Measurements from ENCODE around the gene POU3F1.

The POU3F1 gene

GRCh38 chr1:38046333-38046883 is at the start of gene POU3F1:
TSS of gene POU3F1 (minus strand) at chr1:38046793. CDS start at chr1:38046743, 50 bp downstream.
- no peak for DNase-seq

GRCh38 chr1:38095454-38095931 is 48.9 kb upstream of the POU3F1 start:
- DNase-seq, result no peak

DNA sequence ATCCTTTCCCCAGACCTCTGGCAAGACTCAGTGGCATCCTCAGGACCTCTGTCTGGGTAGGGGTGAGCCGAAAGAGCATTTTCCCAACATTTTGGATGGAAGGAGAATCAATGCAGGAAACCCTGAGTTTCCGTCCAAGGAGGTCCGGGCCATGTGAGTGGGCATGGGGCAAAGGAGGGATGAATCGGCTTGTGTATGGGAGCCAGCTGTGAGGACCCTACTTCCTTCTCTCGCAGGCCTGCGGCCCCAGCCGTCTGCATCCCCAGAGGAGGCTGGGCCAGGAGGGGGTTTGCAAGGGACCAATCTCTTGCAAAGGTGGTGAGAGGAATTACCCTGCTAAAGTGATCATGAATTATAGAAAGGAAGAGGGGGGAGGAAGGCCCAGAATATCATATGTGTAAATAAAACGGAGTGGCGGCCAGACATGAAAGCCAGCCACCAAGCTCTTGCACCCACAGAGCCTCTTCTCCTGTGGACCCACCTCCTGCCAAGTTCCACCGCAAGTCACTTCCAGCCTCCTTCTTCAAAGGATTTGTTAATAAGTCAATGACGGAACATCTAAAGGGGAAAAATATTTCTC is 48.2 kb upstream of the POU3F1 start:
- no peak for DNase-seq

GRCh38 chr1:38093569-38094520 is 47.3 kb upstream of the POU3F1 start:
- no peak for DNase-seq

- DNase-seq, result no peak
Measured at GRCh38 chr1:38092256-38092655, 45.7 kb upstream of the POU3F1 start.

- no peak for DNase-seq
Measured at GRCh38 chr1:38090796-38091195, 44.2 kb upstream of the POU3F1 start.

GRCh38 chr1:38089712-38090360 is 43.2 kb upstream of the POU3F1 start:
- no peak for DNase-seq

GRCh38 chr1:38088791-38089190 is 42.2 kb upstream of the POU3F1 start:
- no peak for DNase-seq

GRCh38 chr1:38088366-38088765 is 41.8 kb upstream of the POU3F1 start:
- no peak for DNase-seq

- DNase-seq, result no peak
Measured at GRCh38 chr1:38087676-38088075, 41.1 kb upstream of the POU3F1 start.

DNA sequence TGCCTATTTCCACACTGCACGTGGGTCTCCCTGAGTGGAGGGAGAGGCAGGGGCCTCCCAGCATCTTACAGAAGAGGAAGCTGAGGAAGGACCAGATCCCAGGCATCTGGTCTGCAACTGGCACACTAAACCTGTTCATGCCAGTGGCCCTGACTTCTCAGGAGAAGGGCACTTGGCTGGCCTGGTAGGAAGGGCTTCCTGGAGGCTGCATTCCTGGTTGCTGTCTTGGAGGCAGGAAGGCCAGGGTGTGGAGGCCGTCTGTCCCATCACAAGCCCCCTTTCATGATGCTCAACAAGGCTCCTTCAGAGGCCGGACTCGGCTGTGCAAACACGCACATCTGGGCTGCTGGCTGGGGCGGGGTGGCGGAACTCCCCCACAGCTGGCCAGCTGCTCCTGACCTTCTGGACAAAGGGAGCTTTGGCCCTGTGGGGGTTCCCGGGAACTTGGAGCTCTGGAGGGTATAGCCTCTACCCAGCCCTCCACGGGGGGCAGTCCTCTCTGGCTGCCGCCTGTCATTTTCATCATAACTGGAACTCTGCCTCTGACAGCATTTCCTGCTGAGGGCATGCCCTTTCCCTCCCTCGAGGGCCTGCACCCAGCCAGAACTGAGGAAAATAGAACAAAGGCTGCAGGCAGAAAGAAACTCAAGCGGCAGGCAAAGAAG is 39.2 kb upstream of the POU3F1 start:
- no peak for DNase-seq

DNA sequence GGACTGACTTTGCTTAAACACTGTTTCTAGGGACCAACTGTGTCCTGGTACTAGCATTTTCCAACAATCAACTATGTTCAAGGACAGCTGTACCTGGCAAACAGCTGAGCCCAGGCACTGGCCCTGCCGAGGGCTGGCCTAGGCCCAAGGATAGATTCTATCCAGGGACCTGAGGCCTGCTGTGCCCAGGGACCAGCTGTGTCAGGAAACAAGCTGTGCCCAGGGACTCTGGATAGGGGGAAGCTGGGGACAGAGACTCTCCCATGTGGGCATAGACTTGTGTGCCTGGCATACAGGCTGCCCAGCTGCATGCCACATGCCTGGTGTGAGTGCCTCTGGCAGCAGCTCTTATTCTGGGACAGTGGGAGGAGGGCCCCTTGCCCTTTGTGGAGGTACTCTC is 38.1 kb upstream of the POU3F1 start:
- DNase-seq, result peak; percentile 35

DNA sequence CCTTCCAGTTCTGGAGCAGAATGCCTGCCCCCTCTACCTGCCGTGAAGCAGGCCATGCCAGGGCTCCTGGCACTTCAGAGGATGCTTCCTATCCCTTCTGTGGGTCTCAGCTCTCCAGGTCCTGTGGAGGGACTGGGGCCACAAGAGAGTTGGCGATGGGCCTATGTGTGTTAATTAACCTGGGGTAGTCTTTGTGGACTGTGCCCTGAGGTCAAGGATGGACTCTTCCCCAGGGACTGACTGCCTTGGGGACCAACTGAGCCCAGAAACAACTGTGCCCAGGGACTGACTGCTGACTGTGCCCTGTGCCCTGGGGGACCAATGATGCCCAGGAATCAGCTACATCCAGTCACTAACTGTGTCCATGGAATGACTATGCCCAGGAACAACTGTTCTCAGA is 37.5 kb upstream of the POU3F1 start:
- DNase-seq, result no peak

DNA sequence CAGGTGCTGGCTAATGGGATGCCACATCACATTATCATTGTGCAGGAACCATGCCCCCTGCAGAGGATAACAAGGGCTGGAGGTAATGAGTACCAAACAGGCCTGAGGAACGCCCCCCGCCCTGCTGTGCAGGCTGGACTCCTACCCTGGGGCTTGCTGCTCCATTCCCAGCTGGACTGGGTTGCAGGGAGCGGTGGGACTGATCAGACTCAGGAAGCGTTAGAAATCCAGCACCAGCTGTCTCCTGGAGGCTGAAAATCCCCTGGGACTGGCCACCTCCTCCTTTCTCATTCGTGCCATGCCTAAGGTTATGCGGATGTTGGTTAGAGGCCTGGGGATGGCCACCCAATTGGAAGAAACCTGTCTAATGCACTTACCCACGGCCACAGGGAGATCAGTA is 36.9 kb upstream of the POU3F1 start:
- DNase-seq, result peak; percentile 34

DNA sequence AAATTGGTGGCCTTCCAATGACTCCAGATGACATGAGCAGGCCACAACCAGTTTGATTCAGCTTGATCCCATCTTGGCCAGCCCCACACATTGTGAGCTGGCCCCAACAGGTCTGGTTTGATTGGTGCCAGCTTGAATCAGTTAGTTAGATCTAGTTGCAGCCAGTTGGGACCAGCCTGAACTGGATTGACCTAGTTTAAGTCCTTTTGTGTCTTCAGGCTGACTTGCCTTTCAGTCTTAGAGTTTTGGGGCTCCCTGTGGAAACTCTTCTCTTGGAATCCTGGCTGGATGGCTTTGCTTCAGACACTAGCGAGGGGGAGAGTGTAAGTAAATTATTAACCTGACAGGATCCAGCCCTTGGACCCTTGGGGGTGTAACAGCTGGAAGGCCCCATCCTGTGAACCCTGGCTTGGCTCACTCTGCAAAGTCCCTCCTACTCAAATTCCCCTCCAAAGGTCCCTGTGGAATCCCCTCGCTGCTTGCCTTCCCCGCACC is 36.2 kb upstream of the POU3F1 start:
- DNase-seq, result no peak

- DNase-seq, result no peak
Measured at GRCh38 chr1:38079019-38079418, 32.4 kb upstream of the POU3F1 start.

DNA sequence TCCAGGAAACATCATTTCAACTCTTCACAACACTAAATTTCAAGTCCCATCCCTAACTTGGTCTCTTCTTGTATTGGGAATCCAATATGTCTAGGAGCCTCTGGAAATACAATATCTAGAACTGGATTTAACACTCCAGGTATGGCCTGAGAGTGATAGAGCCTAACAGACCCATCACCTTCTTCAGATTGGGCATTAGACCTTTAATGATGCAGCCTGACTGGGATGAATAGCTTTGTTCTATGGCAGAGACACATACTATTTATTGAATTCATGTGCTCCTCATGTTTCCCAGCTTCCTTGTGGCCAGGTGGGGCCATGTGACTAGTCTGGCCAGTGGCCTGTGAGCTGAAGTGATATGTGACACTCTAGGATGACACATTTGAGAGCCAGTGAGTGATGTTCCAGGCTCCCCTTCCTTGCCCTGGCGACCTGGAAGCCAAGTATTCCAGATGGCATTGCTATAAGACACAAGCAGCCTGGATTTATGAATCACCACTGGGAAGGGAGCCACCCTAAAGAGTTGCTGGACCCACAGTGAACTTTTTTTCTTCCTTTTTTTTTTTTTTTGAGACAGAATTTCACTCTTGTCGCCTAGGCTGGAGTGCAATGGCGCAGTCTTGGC is 31.0 kb upstream of the POU3F1 start:
- DNase-seq, result no peak

GRCh38 chr1:38076455-38076854 is 29.9 kb upstream of the POU3F1 start:
- DNase-seq, result no peak

DNA sequence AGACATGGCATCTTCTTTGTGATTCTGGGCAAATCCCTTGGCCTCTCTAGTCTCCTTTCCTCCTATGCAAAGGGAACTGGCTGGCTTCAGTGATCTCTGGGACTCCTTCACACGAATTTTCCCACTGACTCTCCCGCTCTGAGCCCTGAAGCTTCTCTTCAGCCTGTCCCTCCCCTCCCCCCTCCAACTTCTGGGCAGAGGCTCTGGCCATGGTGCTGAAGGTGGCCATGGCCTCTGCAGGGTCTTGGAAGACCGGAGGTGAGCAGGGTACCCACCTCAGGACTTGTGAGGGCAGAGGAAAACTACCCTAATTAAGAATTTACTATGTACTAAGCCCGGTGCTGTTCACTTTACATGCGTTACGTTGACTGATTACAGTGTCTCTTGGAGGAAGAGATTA is 29.4 kb upstream of the POU3F1 start:
- DNase-seq, result no peak

- no peak for DNase-seq
Measured at GRCh38 chr1:38075191-38075590, 28.6 kb upstream of the POU3F1 start.

GRCh38 chr1:38074302-38074677 is 27.7 kb upstream of the POU3F1 start:
- DNase-seq, result no peak
